A673 (cell line): ENCODE measurements around the gene FAM149A. TPM values are rescaled to one million over a fixed set of nuclear protein-coding genes. Genes with fewer than 3 reads are reported as not detected.

ENCODE experiments used
- BruUV-seq: library from RNA; stranded (reverse); fragments of 400-500 nt; replicated peaks from 2 replicates; lab custom pipeline; 2021; lab: Mats Ljungman, UMichigan
- CTCF ChIA-PET: fragments of 300-600 bp; sonication (Branson Sonifier 250); formaldehyde crosslinking; loops from one replicate; lab custom pipeline; 2022; ENCODE audit warnings: antibody characterized with exemption; lab: Charles Lee
- POLR2A ChIA-PET: fragments of 300-600 bp; sonication (Branson Sonifier 250); formaldehyde crosslinking; loops from one replicate; lab custom pipeline; 2022; ENCODE audit warnings: antibody characterized with exemption; ENCODE audit not compliant: low non-redundant PET; lab: Charles Lee
- DNase-seq: peaks from one replicate; pipeline ENCODE4 v3.0.0-alpha.2; 2015; ENCODE audit warnings: low spot score
- H3K27ac ChIP-seq: fragments of 200-600 bp; sonication (generic); 2 replicates; pipeline ENCODE4 v1.5.1; 2016; ENCODE audit warnings: mixed run types, low read depth, mild to moderate bottlenecking, mixed read lengths, antibody characterized with exemption, low read length; ENCODE audit not compliant: poor library complexity, severe bottlenecking
- H3K27me3 ChIP-seq: fragments of 200-600 bp; sonication (generic); replicated peaks from 2 replicates; pipeline ENCODE4 v1.6.1; 2017; ENCODE audit warnings: mixed run types, low read depth, mild to moderate bottlenecking, mixed read lengths, antibody characterized with exemption, low read length; ENCODE audit not compliant: insufficient read depth, poor library complexity
- H3K36me3 ChIP-seq: fragments of 200-600 bp; sonication (generic); 2 replicates; pipeline ENCODE4 v1.6.1; 2016; ENCODE audit warnings: mixed run types, mild to moderate bottlenecking, mixed read lengths, antibody characterized with exemption, low read length; ENCODE audit not compliant: insufficient read depth, poor library complexity, severe bottlenecking
- H3K4me1 ChIP-seq: fragments of 200-600 bp; sonication (generic); 2 replicates; pipeline ENCODE4 v1.6.1; 2017; ENCODE audit warnings: mixed run types, mild to moderate bottlenecking, mixed read lengths, antibody characterized with exemption, low read length; ENCODE audit not compliant: insufficient read depth, poor library complexity, severe bottlenecking
- H3K4me3 ChIP-seq: fragments of 200-600 bp; sonication (generic); 2 replicates; pipeline ENCODE4 v1.5.1; 2016; ENCODE audit warnings: low read depth, mixed run types, mild to moderate bottlenecking, mixed read lengths, low read length; ENCODE audit not compliant: poor library complexity, severe bottlenecking
- H3K9me3 ChIP-seq: fragments of 200-600 bp; sonication (generic); 2 replicates; pipeline ENCODE4 v1.6.1; 2016; ENCODE audit warnings: mixed run types, low read depth, mild to moderate bottlenecking, mixed read lengths, antibody characterized with exemption, low read length; ENCODE audit not compliant: poor library complexity, severe bottlenecking
- EZH2 ChIP-seq: fragments of 200-600 bp; sonication (generic); IDR thresholded peaks from 2 replicates; pipeline ENCODE4 v1.6.1; 2017; ENCODE audit warnings: borderline replicate concordance, low read depth, mild to moderate bottlenecking, mixed read lengths, antibody characterized with exemption, low read length; ENCODE audit not compliant: poor library complexity, severe bottlenecking
- intact Hi-C: fragments of 100-400 bp; cut with micrococcal nuclease; formaldehyde crosslinking; loops from one replicate; pipeline ENCODE4 v1.10.0; 2022; ENCODE audit not compliant: unreplicated experiment
- total RNA-seq: library from RNA; stranded (reverse); gene quantifications from 2 replicates; pipeline ENCODE4 v1.2.3, GENCODE V29; 2021
- TF ChIP-seq, protein P1 (sequence below): fragments of 300-800, 200-600 bp; sonication (generic); conservative IDR thresholded peaks from 2 replicates; pipeline ENCODE4 v1.5.1; 2017; ENCODE audit warnings: low read depth, mild to moderate bottlenecking, antibody characterized with exemption, low read length, moderate library complexity, mixed read lengths

FAM149A gene
- total RNA-seq, 1 experiment from 2014 or later: 0.90 TPM

DNA sequence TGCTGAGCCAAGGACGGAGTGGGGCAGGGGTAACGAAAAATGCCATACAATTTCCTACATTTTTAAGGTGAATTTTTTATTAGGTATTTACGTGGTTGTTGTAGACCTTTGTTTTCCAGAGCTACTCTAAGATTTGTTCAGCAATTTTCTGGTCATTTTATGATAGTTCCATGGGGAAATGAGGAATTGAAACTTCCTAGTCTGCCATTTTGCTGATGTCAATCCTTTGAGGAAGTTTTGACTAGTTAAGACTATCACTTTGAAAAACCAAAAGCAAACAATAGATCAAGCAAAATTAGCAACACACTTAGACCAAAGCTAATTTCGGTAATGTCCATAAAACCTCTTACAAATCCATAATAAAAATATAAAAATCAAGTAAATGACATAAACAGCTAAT lies 42.6 kb upstream of the FAM149A start:
- Histone ChIP-seq H3K27me3 (peaks cover 8% of the 10 kb centered on the region), H3K27ac (no peak overlapping the region), H3K4me3 (no peak overlapping the region), H3K9me3 (no peaks in the 10 kb centered on the region), H3K36me3 (no peaks in the 10 kb centered on the region), H3K4me1 (no peaks in the 10 kb centered on the region)
- intact Hi-C loops: no loop called here
- POLR2A ChIA-PET: no interaction called here
- no peak for DNase-seq
- no TSS peak for BruUV-seq
- CTCF ChIA-PET: no interaction called here
- TF ChIP-seq EZH2: no peak
- TF ChIP-seq, protein P1, sequence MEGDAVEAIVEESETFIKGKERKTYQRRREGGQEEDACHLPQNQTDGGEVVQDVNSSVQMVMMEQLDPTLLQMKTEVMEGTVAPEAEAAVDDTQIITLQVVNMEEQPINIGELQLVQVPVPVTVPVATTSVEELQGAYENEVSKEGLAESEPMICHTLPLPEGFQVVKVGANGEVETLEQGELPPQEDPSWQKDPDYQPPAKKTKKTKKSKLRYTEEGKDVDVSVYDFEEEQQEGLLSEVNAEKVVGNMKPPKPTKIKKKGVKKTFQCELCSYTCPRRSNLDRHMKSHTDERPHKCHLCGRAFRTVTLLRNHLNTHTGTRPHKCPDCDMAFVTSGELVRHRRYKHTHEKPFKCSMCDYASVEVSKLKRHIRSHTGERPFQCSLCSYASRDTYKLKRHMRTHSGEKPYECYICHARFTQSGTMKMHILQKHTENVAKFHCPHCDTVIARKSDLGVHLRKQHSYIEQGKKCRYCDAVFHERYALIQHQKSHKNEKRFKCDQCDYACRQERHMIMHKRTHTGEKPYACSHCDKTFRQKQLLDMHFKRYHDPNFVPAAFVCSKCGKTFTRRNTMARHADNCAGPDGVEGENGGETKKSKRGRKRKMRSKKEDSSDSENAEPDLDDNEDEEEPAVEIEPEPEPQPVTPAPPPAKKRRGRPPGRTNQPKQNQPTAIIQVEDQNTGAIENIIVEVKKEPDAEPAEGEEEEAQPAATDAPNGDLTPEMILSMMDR: no peak

DNA sequence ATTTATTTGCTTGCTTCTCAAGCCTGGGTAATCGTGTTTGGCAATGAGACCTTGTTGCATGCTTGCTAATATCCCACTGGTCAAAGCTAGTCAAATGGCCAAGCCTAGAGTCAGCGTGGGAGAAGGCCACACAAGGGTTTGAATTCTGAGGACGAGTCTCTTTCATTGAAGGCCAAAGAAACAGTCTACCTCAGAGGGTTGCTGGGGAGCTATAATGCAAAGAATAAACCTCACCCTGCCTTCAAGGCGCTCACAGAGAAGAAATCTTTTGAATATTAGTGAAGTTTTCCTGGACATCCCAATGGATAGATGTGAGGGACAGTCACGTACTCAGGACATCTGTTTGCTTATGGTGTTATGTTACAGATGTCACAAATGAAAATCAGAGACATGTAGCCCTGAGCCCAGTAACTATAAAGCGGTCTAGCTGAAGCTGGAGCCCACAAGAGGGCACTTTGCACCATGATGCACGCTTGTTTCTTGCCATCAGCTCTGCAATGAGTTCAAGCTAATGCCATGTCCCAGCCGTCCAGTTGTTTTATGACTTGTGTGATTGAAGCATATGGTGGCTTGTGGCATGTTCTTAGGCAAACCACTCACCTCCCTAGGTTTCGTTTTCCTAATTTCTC lies 36.6 kb upstream of the FAM149A start:
- peak; percentile 75 for DNase-seq
- POLR2A ChIA-PET: no interaction called here
- no TSS peak for BruUV-seq

DNA sequence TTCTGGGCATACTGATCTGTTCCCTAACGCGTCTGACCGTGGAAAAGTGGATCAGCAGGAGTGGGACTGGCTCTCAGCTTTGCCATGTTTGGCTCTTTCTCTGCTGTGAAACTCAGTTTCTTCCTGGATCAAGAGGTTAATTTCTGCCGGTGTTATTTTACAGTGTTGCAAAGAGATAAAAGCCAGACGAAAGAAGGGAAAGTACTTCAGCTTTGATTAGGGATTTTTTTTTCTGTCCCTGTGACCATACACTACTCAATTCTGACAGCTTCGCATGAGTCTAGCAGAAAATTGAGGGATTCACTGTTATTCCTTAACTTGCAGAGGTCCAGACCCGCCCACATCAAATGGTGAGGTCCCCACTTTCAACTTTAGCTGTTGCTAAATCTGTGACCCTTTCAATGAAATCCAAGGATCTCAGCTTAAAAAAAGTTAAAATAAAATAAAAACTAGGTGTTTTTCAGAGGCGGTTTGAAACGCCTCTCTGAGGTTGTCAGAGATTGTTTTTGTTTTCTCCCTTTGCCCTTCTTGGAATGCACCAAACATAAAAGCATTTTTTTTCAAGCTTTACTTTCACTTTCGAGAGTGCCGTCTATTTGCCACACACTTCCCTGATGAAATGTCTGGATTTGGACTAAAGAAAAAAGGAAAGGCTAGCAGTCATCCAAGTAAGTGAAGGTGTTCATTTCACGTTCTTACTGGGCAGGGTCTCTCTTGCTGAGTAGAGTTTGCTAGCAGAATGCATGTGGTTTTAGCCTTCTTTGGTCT lies 35.7 kb upstream of the FAM149A start, which contains the start of gene TLR3:
Gene TLR3 (plus strand): TSS at position 576 of the 768 bp plus-strand sequence. CDS start 7,464 bp downstream, outside the sequence.
- Histone ChIP-seq H3K9me3 (no peaks in the 10 kb centered on the region), H3K27ac (no peak within 1 kb of the TSS), H3K4me3 (peak within 1 kb of the TSS; percentile 44), H3K36me3 (no peaks in the 10 kb centered on the region), H3K4me1 (no peaks in the 10 kb centered on the region), H3K27me3 (no peaks in the 10 kb centered on the region)
- POLR2A ChIA-PET: no interaction called here
- CTCF ChIA-PET: interaction anchor here (1.0 to 1.9 kb wide), 2 partner anchors 68 to 224 kb away, joined by 3 to 13 read pairs; no protein-coding TSS in a partner anchor
- intact Hi-C loops: loop anchor here (1.0 to 5.0 kb wide), 2 partner anchors 69 to 124 kb away; partner anchors contain the start of gene CYP4V2
- no peak for TF ChIP-seq EZH2
- TF ChIP-seq, protein P1: no peak
- DNase-seq: peak; percentile 18
- BruUV-seq: no TSS peak

More for the DNA sequence above, 36.6 kb upstream of the FAM149A start:
- no peak for TF ChIP-seq EZH2
- TF ChIP-seq, protein P1: peak; percentile 74
- H3K27me3 ChIP-seq: no peaks in the 10 kb centered on the region
- no peaks in the 10 kb centered on the region for H3K4me1 ChIP-seq
- H3K4me3 ChIP-seq: peak overlapping the region; percentile 44
- no peak overlapping the region for H3K27ac ChIP-seq
- no peaks in the 10 kb centered on the region for H3K36me3 ChIP-seq
- CTCF ChIA-PET: interaction anchor here (1.0 to 1.9 kb wide), 2 partner anchors 69 to 225 kb away, joined by 3 to 13 read pairs; no protein-coding TSS in a partner anchor
- no peaks in the 10 kb centered on the region for H3K9me3 ChIP-seq
- intact Hi-C loops: loop anchor here (1.0 to 5.0 kb wide), 2 partner anchors 69 to 124 kb away; partner anchors contain the start of gene CYP4V2
